Lung (tissue), 12 donors: ENCODE data around the gene DDX10. TPM values are rescaled to one million over a fixed set of nuclear protein-coding genes. Genes with fewer than 3 reads are reported as not detected.

ENCODE experiments used
- ATAC-seq: fragments of 200-7000 bp; cut with Tn5 transposase; one replicate; pipeline ENCODE4 v1.9.1; 2020; ENCODE audit warnings: moderate number of reproducible peaks; ENCODE audit not compliant: insufficient read depth, low FRiP score
- DNase-seq, 3 donors: peaks; one replicate each; pipeline ENCODE4 v3.0.0-alpha.2; 2013 to 2017
- H3K27ac ChIP-seq, 2 donors: one replicate each; pipeline ENCODE4 v1.5.1; 2013; ENCODE audit warnings: mild to moderate bottlenecking in 2 of 2, moderate library complexity in 2 of 2, control low read depth in 1 of 2, inconsistent platforms in 1 of 2, low read depth in 1 of 2, low read length in 1 of 2
- H3K27me3 ChIP-seq, 3 donors: one replicate each; pipeline ENCODE4 v1.5.1; 2013; ENCODE audit warnings: low read length in 2 of 3; ENCODE audit not compliant: control insufficient read depth in 3 of 3, insufficient read depth in 3 of 3
- H3K36me3 ChIP-seq, 4 donors: one replicate each; pipeline ENCODE4 v1.5.1; 2013; ENCODE audit warnings: low read length in 4 of 4, mild to moderate bottlenecking in 1 of 4, moderate library complexity in 1 of 4; ENCODE audit not compliant: control insufficient read depth in 4 of 4, insufficient read depth in 4 of 4
- H3K4me1 ChIP-seq, 5 donors: one replicate each; pipeline ENCODE4 v1.5.1; 2013; ENCODE audit warnings: low read length in 5 of 5, mild to moderate bottlenecking in 2 of 5, moderate library complexity in 1 of 5; ENCODE audit not compliant: control insufficient read depth in 5 of 5, insufficient read depth in 5 of 5
- H3K4me3 ChIP-seq: one replicate; pipeline ENCODE4 v1.5.1; 2013; ENCODE audit warnings: mild to moderate bottlenecking, control low read depth, moderate library complexity
- H3K9ac ChIP-seq, 2 donors: one replicate each; pipeline ENCODE4 v1.5.1; 2013; ENCODE audit warnings: low read length in 2 of 2, control low read depth in 1 of 2; ENCODE audit not compliant: insufficient read depth in 1 of 2
- H3K9me3 ChIP-seq, 4 donors: one replicate each; pipeline ENCODE4 v1.5.1; 2013; ENCODE audit warnings: low read length in 3 of 4, mild to moderate bottlenecking in 1 of 4, moderate library complexity in 1 of 4; ENCODE audit not compliant: control insufficient read depth in 4 of 4, insufficient read depth in 3 of 4
- CTCF ChIP-seq: IDR thresholded peaks from 2 replicates; pipeline ENCODE4 v1.5.1; 2012; ENCODE audit warnings: mild to moderate bottlenecking; ENCODE audit errors: control extremely low read depth, extremely low read depth
- WGBS, 2 donors: extraction: QIAGEN DNeasy Blood & Tissue Kit; methylation state at CpG; one replicate each; pipeline ENCODE4 v1.1.7; 2013; 5-methylcytosine and 5-hydroxymethylcytosine counted together
- polyA plus RNA-seq, 2 donors: library from polyadenylated mRNA; stranded (reverse); fragments of 200-250 nt; gene quantifications; one replicate each; pipeline ENCODE4 v1.2.1, GENCODE V29; 2013
- total RNA-seq, 2 donors: library from RNA; depleted of rRNA in 1 of 2; stranded (reverse); fragments of >200 nt in 1 of 2; gene quantifications; one replicate each; pipeline ENCODE4 v1.2.1, GENCODE V29; 2014 to 2021
- donor health status: control.
- donor health status: control.
- donor health status: Bipolar disorder and iron deficiency.
- donor health status: healthy.
- donor health status: DM: yes; HTN: yes; CAD: no.

Gene DDX10
- total and polyA plus RNA-seq, 4 donors = 13.9 to 30.5 (median 18.8) TPM

- no peaks in the 10 kb centered on the region for H3K27me3 ChIP-seq
- H3K27ac ChIP-seq = no peak overlapping the region
- no peak overlapping the region for H3K4me3 ChIP-seq
- DNase-seq (no peak), ATAC-seq (no peak)
- no peaks in the 10 kb centered on the region for H3K36me3 ChIP-seq
- H3K9me3 ChIP-seq = no peaks in the 10 kb centered on the region
- H3K9ac ChIP-seq = no peak overlapping the region
- no peaks in the 10 kb centered on the region for H3K4me1 ChIP-seq
- 78 to 91% methylated on average over 5 of the region's 5 CpGs for WGBS, 2 donors
- no peak for TF ChIP-seq CTCF
These were observed 295.6 kb downstream of the DDX10 start for GRCh38 chr11:108960501-108960900.

- no peak for ATAC-seq
- WGBS, 2 donors = 16 to 26% methylated on average over 4 of the region's 4 CpGs
- Histone ChIP-seq H3K27ac (no peak overlapping the region), H3K9ac (no peak overlapping the region), H3K4me1 (no peaks in the 10 kb centered on the region), H3K27me3 (no peaks in the 10 kb centered on the region), H3K36me3 (no peaks in the 10 kb centered on the region), H3K9me3 (no peaks in the 10 kb centered on the region), H3K4me3 (no peak overlapping the region)
- no peak for TF ChIP-seq CTCF
- no peak for DNase-seq
These were observed 296.2 kb downstream of the DDX10 start for GRCh38 chr11:108961095-108961494.

GRCh38 chr11:108963118-108963517, 298.2 kb downstream of the DDX10 start:
- no peaks in the 10 kb centered on the region for H3K27me3 ChIP-seq
- DNase-seq = no peak
- no peak overlapping the region for H3K9ac ChIP-seq
- no peaks in the 10 kb centered on the region for H3K36me3 ChIP-seq
- no peak for ATAC-seq
- WGBS, 2 donors = 95 to 96% methylated on average over 4 of the region's 4 CpGs
- TF ChIP-seq CTCF = no peak
- no peak overlapping the region for H3K27ac ChIP-seq
- no peak overlapping the region for H3K4me3 ChIP-seq
- H3K9me3 ChIP-seq = no peaks in the 10 kb centered on the region
- H3K4me1 ChIP-seq = peaks cover 0 to 7% (median 0%) of the 10 kb centered on the region in 5 donors

- H3K27me3 ChIP-seq = no peaks in the 10 kb centered on the region
- H3K27ac ChIP-seq = no peak overlapping the region
- ATAC-seq (no peak), DNase-seq (no peak)
- H3K4me3 ChIP-seq = no peak overlapping the region
- TF ChIP-seq CTCF = no peak
- H3K9ac ChIP-seq = no peak overlapping the region
- 39 to 62% methylated on average over 10 of the region's 10 CpGs for WGBS, 2 donors
- peaks cover 0 to 7% (median 0%) of the 10 kb centered on the region in 5 donors for H3K4me1 ChIP-seq
- peaks cover 0 to 2% (median 0%) of the 10 kb centered on the region in 4 donors for H3K9me3 ChIP-seq
- H3K36me3 ChIP-seq = no peaks in the 10 kb centered on the region
These were observed 300.6 kb downstream of the DDX10 start for GRCh38 chr11:108965306-108966001.
